ENCODE results near the gene MFAP3.

The MFAP3 gene

DNA sequence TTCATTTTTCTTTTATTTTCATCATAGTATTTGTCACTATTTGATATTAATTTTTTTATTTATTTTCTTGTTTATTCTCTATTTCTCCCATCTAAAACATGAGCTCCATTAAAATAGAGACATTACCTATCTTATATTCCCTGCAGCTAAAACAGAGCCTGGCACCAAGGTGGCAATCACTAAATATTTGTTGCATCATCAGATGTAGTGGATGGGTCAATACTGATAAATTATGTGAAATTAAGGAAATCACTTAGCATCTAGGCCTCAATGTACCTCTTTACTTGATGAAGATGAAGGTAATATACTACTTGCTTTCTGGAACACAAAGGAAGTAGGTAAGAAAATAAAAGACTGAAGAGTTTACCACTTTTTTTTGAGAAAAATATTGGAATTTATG is 24.6 kb downstream of the MFAP3 start:
- TF ChIP-seq RAD21 (IDR thresholded peaks at IDR 0.05; ENCODE audit: low read depth) (no peak), EP300 (IDR thresholded peaks at IDR 0.05; ENCODE audit: borderline replicate concordance) (no peak), EGR1 (IDR thresholded peaks at IDR 0.05) (no peak), FOXM1 (IDR thresholded peaks at IDR 0.05; ENCODE audit: borderline replicate concordance, low read depth) (no peak), NFIC (IDR thresholded peaks at IDR 0.05) (no peak), CREB1 (IDR thresholded peaks at IDR 0.05; ENCODE audit: low read depth) (no peak), ZBTB7A (IDR thresholded peaks at IDR 0.05; ENCODE audit: low read depth) (no peak), TAF1 (IDR thresholded peaks at IDR 0.05; ENCODE audit: low read depth) (no peak), CEBPB (IDR thresholded peaks at IDR 0.05) (no peak), TCF12 (IDR thresholded peaks at IDR 0.05; ENCODE audit: low read depth) (no peak), YY1 (IDR thresholded peaks at IDR 0.05; ENCODE audit: low read depth) (no peak), TEAD4 (IDR thresholded peaks at IDR 0.05) (no peak)
- TF ChIP-seq, protein P1, sequence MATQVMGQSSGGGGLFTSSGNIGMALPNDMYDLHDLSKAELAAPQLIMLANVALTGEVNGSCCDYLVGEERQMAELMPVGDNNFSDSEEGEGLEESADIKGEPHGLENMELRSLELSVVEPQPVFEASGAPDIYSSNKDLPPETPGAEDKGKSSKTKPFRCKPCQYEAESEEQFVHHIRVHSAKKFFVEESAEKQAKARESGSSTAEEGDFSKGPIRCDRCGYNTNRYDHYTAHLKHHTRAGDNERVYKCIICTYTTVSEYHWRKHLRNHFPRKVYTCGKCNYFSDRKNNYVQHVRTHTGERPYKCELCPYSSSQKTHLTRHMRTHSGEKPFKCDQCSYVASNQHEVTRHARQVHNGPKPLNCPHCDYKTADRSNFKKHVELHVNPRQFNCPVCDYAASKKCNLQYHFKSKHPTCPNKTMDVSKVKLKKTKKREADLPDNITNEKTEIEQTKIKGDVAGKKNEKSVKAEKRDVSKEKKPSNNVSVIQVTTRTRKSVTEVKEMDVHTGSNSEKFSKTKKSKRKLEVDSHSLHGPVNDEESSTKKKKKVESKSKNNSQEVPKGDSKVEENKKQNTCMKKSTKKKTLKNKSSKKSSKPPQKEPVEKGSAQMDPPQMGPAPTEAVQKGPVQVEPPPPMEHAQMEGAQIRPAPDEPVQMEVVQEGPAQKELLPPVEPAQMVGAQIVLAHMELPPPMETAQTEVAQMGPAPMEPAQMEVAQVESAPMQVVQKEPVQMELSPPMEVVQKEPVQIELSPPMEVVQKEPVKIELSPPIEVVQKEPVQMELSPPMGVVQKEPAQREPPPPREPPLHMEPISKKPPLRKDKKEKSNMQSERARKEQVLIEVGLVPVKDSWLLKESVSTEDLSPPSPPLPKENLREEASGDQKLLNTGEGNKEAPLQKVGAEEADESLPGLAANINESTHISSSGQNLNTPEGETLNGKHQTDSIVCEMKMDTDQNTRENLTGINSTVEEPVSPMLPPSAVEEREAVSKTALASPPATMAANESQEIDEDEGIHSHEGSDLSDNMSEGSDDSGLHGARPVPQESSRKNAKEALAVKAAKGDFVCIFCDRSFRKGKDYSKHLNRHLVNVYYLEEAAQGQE (IDR thresholded peaks at IDR 0.05; ENCODE audit: low read depth) = no peak
- TF ChIP-seq, protein P2, sequence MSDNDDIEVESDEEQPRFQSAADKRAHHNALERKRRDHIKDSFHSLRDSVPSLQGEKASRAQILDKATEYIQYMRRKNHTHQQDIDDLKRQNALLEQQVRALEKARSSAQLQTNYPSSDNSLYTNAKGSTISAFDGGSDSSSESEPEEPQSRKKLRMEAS (IDR thresholded peaks at IDR 0.05) = no peak

DNA sequence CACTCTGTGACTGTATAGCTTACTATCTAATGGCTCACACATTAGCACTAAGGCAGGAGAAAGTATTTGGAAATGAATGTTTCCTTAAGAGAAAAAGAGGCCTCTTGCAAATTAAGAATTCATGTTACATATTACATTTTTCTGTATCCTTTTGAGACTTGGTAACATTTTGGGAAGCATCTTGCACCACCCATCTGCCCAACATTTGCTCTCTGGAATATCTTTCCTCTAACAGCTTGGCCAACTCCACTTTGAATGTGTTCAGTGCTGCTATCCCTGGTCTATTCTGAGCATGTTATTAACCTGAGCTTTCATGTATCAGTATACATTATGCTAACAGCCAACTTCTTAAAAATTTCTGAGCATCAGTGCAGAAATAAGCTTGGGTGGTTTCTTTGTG is 27.2 kb downstream of the MFAP3 start:
- TF ChIP-seq ZBTB7A (IDR thresholded peaks at IDR 0.05; ENCODE audit: low read depth) (no peak), FOXM1 (IDR thresholded peaks at IDR 0.05; ENCODE audit: borderline replicate concordance, low read depth) (no peak)

DNA sequence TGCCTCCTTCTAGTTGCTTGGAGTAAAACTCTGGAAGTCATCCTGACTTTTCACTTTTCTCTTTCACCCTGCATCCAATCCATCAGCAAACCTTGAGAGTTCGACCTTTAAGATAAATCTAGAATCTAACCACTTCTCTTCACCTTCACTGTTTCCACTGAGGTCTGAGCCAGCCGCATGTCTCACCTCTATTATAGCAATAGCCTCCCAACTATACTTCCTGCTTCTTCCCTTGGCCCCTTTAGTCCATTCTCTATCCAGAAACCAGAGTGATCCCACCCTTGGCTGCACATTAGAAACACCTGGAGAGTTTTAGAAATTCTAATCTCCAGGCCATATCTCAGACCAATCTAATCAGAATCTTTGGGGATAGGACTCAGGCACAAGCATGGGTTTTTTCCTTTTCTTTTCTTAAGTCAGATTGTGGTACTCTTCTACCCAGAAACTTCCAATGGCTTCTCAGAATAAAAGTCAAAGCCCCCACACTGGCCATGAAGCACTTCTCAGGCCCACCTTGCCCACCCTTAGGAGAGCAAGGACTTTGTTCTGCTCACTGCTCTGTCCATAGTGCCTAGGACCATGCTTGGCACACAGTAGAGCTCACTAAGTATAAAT is 33.1 kb downstream of the MFAP3 start:
- TF ChIP-seq, protein P2 (IDR thresholded peaks at IDR 0.05) = no peak
- TF ChIP-seq EP300 (IDR thresholded peaks at IDR 0.05; ENCODE audit: borderline replicate concordance) = no peak
- no peak for TF ChIP-seq YY1 (IDR thresholded peaks at IDR 0.05; ENCODE audit: low read depth)
- TF ChIP-seq CREB1 (IDR thresholded peaks at IDR 0.05; ENCODE audit: low read depth) = no peak
- TF ChIP-seq CEBPB (IDR thresholded peaks at IDR 0.05) = no peak
- no peak for TF ChIP-seq TAF1 (IDR thresholded peaks at IDR 0.05; ENCODE audit: low read depth)
- no peak for TF ChIP-seq EGR1 (IDR thresholded peaks at IDR 0.05)
- TF ChIP-seq ZBTB7A (IDR thresholded peaks at IDR 0.05; ENCODE audit: low read depth) = no peak
- TF ChIP-seq, protein P1 (IDR thresholded peaks at IDR 0.05; ENCODE audit: low read depth) = no peak
- TF ChIP-seq, protein P3, sequence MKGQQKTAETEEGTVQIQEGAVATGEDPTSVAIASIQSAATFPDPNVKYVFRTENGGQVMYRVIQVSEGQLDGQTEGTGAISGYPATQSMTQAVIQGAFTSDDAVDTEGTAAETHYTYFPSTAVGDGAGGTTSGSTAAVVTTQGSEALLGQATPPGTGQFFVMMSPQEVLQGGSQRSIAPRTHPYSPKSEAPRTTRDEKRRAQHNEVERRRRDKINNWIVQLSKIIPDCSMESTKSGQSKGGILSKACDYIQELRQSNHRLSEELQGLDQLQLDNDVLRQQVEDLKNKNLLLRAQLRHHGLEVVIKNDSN (IDR thresholded peaks at IDR 0.05) = no peak

DNA sequence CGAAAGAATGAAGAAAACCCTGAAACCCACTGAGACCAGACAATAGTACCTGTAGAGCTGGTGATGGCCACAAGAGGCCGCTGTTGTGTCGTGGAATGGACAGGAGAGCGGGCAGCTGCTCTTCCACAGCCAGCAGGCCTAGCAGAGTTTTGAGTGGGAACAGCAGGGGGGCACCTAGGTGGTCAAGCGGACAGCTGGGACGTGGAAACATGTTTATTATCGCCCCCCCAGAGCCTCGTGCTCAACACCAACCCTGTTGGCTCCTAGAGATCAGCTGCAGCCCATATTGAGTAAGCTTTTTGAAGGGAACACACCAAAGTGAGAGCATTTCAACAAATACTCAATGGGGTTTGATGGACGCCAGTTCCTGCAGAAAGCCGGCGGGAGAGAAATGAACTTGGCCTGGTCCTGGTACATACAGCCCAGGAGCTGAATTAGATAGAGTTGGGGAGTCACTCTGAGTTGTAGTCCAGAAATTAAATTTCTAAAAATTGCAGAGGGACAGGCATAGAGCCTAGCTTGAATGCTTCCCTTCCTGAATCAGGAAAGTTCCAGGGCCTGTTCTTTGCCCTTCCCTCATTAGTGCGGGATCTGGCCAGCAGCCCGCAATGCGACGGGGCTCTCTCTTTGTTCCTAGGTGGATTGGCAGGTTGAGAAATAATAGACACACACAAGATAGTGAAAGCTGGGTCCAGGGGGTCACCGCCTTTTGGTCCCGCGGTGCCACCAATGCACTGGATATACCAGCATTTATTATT is 33.8 kb downstream of the MFAP3 start:
- TF ChIP-seq YY1 (IDR thresholded peaks at IDR 0.05; ENCODE audit: low read depth) (no peak), RAD21 (IDR thresholded peaks at IDR 0.05; ENCODE audit: low read depth) (peak; percentile 99)

DNA sequence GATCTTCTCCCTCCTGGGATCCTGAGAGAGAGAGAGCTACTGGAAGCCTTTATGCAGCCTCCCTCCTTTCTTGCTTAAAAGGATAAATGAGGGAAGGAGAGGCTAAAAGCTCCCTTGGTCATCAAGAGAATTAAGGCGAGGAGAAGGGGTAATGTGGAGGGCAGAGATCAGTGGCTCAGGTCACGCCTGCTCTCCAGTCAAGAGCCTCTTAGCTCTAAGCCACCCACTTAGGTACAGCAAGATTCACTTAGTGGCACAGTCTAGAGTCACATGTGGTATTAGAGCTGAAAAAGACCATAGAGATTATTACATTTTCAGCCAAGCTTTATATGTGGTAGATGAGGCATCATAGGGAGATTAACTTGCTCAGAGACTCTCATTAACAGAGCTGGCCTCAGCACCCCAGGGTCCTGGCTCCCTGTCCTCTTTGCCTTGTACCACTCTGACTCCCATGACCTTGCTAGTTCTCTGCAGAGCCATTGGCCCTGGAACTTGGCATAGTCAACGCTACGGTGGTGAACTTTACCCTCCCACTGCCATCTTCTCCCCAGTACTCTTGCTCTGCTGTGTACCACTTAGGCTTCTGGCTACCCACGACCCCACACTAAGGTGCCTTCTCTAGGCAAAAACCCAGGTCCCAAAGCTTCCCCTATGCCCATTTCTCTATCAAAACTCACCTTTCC is 37.6 kb downstream of the MFAP3 start:
- TF ChIP-seq, protein P3 (IDR thresholded peaks at IDR 0.05) = no peak
- no peak for TF ChIP-seq TEAD4 (IDR thresholded peaks at IDR 0.05)
- TF ChIP-seq EGR1 (IDR thresholded peaks at IDR 0.05) = no peak
- TF ChIP-seq FOXM1 (IDR thresholded peaks at IDR 0.05; ENCODE audit: borderline replicate concordance, low read depth) = no peak
- no peak for TF ChIP-seq TAF1 (IDR thresholded peaks at IDR 0.05; ENCODE audit: low read depth)
- TF ChIP-seq TCF12 (IDR thresholded peaks at IDR 0.05; ENCODE audit: low read depth) = no peak

DNA sequence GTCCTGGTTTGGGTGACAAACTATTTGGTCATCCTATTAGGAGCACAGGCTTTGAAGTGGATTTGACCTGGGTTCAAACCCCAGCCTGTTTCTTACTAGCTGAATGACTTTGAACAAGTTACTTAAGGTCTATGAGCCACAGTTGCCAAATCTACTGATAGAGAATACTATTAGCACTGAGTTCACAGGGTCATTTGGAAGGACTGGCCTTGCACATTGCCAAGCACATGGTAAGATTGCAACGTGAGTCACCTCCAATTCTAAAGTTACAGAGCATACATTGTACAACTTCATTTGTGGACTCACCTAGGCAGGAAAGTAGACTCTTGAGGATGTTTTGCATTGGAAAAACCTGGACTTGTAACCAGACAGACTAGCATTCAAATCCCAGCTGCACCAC is 38.9 kb downstream of the MFAP3 start:
- TF ChIP-seq TAF1 (IDR thresholded peaks at IDR 0.05; ENCODE audit: low read depth) (no peak), YY1 (IDR thresholded peaks at IDR 0.05; ENCODE audit: low read depth) (no peak), FOXM1 (IDR thresholded peaks at IDR 0.05; ENCODE audit: borderline replicate concordance, low read depth) (no peak), NFIC (IDR thresholded peaks at IDR 0.05) (no peak), EGR1 (IDR thresholded peaks at IDR 0.05) (no peak), TCF12 (IDR thresholded peaks at IDR 0.05; ENCODE audit: low read depth) (no peak), EP300 (IDR thresholded peaks at IDR 0.05; ENCODE audit: borderline replicate concordance) (no peak)
- TF ChIP-seq, protein P1 (IDR thresholded peaks at IDR 0.05; ENCODE audit: low read depth) = no peak
- TF ChIP-seq, protein P2 (IDR thresholded peaks at IDR 0.05) = no peak
- TF ChIP-seq, protein P3 (IDR thresholded peaks at IDR 0.05) = no peak

Data from Ishikawa (cell line).